Articular chondrocyte of knee joint (primary cell): ENCODE data around the gene FBXO11. TPM values are rescaled to one million over a fixed set of nuclear protein-coding genes. Genes with fewer than 3 reads are reported as not detected.

Source experiments
- small RNA-seq: library from RNA; depleted of rRNA; stranded (forward); fragments of <200 nt; gene quantifications from one replicate; pipeline ENCODE3, GENCODE V24; 2012
- total RNA-seq: library from RNA; depleted of rRNA; stranded (reverse); fragments of >200 nt; gene quantifications from 2 replicates; pipeline ENCODE4 v1.2.3, GENCODE V29; 2012

The FBXO11 gene
- 50.9 and 53.8 TPM in 2 replicates for total RNA-seq

DNA sequence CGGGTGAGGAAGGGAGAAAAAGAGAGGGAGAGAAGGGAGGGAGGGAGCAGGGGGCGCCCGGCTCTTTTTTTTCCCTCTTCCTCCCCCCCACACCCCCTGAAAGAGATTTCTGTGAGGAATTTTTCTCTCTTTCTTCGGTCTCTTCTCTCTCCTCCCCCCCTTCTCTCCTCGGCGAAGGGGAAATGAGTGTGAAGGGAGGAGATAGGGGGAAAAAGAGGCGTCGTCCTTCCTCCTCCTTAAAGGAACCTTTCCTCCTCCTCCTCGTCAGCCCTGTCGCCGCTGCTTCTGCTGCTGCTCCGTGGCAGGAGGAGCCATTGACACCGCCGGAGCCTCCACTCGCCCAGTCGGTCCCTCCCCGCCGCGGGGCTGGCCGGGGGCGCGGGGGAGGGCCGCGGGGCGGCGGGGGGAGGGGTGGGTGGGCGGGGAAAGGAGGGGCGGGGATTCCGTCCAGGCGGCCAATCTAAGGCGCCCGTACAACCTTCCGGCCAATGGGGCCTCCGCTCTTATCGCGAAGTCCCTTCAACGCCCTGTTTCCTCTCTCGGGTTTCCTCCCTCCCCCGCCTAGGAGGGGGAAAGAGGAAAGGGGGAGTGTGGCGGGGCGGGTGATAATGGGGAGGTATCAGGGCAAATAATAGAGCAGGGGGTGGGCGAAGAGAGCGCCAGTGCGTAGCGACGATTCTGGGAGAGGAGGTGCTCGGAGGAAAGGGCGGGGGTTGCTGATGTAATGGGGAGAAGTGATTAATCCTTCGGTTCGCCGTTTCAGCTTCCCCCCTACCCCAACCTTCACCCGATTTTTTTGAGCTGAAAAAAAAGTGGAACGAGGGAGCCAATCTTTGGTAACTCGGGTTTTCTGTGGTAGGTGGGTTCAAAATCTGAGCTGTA lies at the start of gene FBXO11:
TSS of gene FBXO11 (minus strand) at position 342 of the 882 bp plus-strand sequence. CDS start 778 bp downstream, outside the sequence.

DNA sequence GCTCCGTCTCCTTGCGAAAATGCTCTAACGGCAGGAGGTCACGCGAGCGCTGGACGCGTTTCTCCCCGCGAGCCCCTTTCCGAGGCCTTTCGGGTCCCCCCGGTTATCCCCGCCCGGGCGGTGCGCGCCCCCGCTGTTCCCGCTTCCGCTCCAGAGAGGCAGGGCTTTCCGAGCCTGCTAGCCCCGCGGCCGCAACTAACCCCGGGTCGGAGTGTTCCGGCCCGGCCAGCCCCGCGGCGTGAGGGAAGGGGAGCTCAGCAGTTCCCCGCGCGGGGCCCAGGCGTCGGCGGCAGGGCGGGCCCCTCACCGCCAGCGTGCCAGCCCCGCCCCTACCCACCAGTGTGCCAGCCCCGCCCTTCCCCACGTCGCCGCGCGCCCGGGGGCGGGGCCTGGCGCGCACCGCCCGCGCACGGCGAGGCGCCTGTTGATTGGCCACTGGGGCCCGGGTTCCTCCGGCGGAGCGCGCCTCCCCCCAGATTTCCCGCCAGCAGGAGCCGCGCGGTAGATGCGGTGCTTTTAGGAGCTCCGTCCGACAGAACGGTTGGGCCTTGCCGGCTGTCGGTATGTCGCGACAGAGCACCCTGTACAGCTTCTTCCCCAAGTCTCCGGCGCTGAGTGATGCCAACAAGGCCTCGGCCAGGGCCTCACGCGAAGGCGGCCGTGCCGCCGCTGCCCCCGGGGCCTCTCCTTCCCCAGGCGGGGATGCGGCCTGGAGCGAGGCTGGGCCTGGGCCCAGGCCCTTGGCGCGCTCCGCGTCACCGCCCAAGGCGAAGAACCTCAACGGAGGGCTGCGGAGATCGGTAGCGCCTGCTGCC lies 123.4 kb downstream of the FBXO11 start, which contains the start of gene MSH6:
TSS of gene MSH6 (plus strand) at position 475 of the 815 bp plus-strand sequence. CDS start at position 564, 89 bp downstream.

Small RNA genes lying within 50 kb of the gene (small RNA-seq; reads per million reads assigned to genes)
- gene RF00026 (not detected), gene RPL36AP15 (not detected)

Other genes with a start within 250 kb of the FBXO11 start
- 42.3 and 58.6 TPM in 2 replicates for gene MSH6, start 123.4 kb downstream of the FBXO11 start, total RNA-seq